Liver (tissue), 9 donors: ENCODE results near the gene SEMA3C. TPM values are rescaled to one million over a fixed set of nuclear protein-coding genes. Genes with fewer than 3 reads are reported as not detected.

Experiments
- DNase-seq: peaks from one replicate; pipeline ENCODE4 v3.0.0-alpha.2; 2017; ENCODE audit warnings: low spot score
- H3K27ac ChIP-seq, 2 donors: one replicate each; pipeline ENCODE4 v1.7.0; 2013; ENCODE audit warnings: inconsistent platforms in 2 of 2, low read length in 2 of 2, control low read depth in 1 of 2, low read depth in 1 of 2, mild to moderate bottlenecking in 1 of 2
- H3K27me3 ChIP-seq, 4 donors: one replicate each; pipeline versions ENCODE4 v1.6.1 to v1.7.0; 2013; ENCODE audit warnings: low read length in 3 of 4, inconsistent platforms in 1 of 4, mild to moderate bottlenecking in 1 of 4, moderate library complexity in 1 of 4; ENCODE audit not compliant: control insufficient read depth in 4 of 4, insufficient read depth in 4 of 4
- H3K36me3 ChIP-seq, 4 donors: one replicate each; pipeline versions ENCODE4 v1.6.1 to v1.7.0; 2013; ENCODE audit warnings: low read length in 3 of 4, mild to moderate bottlenecking in 3 of 4, low read depth in 1 of 4, moderate library complexity in 1 of 4; ENCODE audit not compliant: control insufficient read depth in 4 of 4, insufficient read depth in 3 of 4
- H3K4me1 ChIP-seq, 4 donors: one replicate each; pipeline versions ENCODE4 v1.6.1 to v1.7.0; 2013; ENCODE audit warnings: low read length in 3 of 4, mild to moderate bottlenecking in 3 of 4, moderate library complexity in 1 of 4; ENCODE audit not compliant: control insufficient read depth in 4 of 4, insufficient read depth in 4 of 4
- H3K4me3 ChIP-seq, 3 donors: one replicate each; pipeline versions ENCODE4 v1.6.1 to v1.7.0; 2013; ENCODE audit warnings: low read length in 3 of 3, control low read depth in 1 of 3, low read depth in 1 of 3, mild to moderate bottlenecking in 1 of 3
- H3K9ac ChIP-seq, 2 donors: one replicate each; pipeline ENCODE4 v1.7.0; 2013; ENCODE audit warnings: low read length in 2 of 2, mild to moderate bottlenecking in 2 of 2, moderate library complexity in 2 of 2, control low read depth in 1 of 2, low read depth in 1 of 2
- H3K9me3 ChIP-seq, 4 donors: one replicate each; pipeline versions ENCODE4 v1.6.1 to v1.7.0; 2013; ENCODE audit warnings: low read length in 3 of 4; ENCODE audit not compliant: control insufficient read depth in 4 of 4
- ATF3 ChIP-seq: IDR thresholded peaks from 2 replicates; pipeline ENCODE4 v1.6.1; 2016; ENCODE audit warnings: antibody characterized with exemption
- EGR1 ChIP-seq, 2 donors: IDR thresholded peaks; 2 replicates each; pipeline ENCODE4 v1.6.1; 2016 to 2018; ENCODE audit warnings: antibody characterized with exemption in 2 of 2, low read depth in 2 of 2
- FOXA1 ChIP-seq: IDR thresholded peaks from 2 replicates; pipeline ENCODE4 v1.6.1; 2016; ENCODE audit warnings: antibody characterized with exemption
- FOXA2 ChIP-seq: IDR thresholded peaks from 2 replicates; pipeline ENCODE4 v1.6.1; 2016; ENCODE audit warnings: antibody characterized with exemption
- GABPA ChIP-seq, 2 donors: IDR thresholded peaks in 1 of 2; conservative IDR thresholded peaks in 1 of 2; 2 replicates each; pipeline ENCODE4 v1.6.1; 2016; ENCODE audit warnings: antibody characterized with exemption in 2 of 2, mild to moderate bottlenecking in 1 of 2, moderate library complexity in 1 of 2
- HNF4A ChIP-seq, 2 donors: conservative IDR thresholded peaks; 2 replicates each; pipeline ENCODE4 v1.6.1; 2016; ENCODE audit warnings: antibody characterized with exemption in 2 of 2, mild to moderate bottlenecking in 2 of 2
- HNF4G ChIP-seq: IDR thresholded peaks from 2 replicates; pipeline ENCODE4 v1.6.1; 2016; ENCODE audit warnings: antibody characterized with exemption
- JUND ChIP-seq, 2 donors: IDR thresholded peaks; 2 replicates each; pipeline ENCODE4 v1.6.1; 2016; ENCODE audit warnings: antibody characterized with exemption in 2 of 2
- MAX ChIP-seq: IDR thresholded peaks from 2 replicates; pipeline ENCODE4 v1.6.1; 2016; ENCODE audit warnings: antibody characterized with exemption
- NR2F2 ChIP-seq: IDR thresholded peaks from 2 replicates; pipeline ENCODE4 v1.6.1; 2016; ENCODE audit warnings: antibody characterized with exemption
- RAD21 ChIP-seq, 2 donors: IDR thresholded peaks; 2 replicates each; pipeline ENCODE4 v1.6.1; 2016; ENCODE audit warnings: antibody characterized with exemption in 2 of 2, mild to moderate bottlenecking in 2 of 2
- REST ChIP-seq: IDR thresholded peaks from 2 replicates; pipeline ENCODE4 v1.6.1; 2016; ENCODE audit warnings: antibody characterized with exemption, mild to moderate bottlenecking
- RXRA ChIP-seq, 2 donors: IDR thresholded peaks; 2 replicates each; pipeline ENCODE4 v1.6.1; 2017 to 2018; ENCODE audit warnings: antibody characterized with exemption in 2 of 2, mild to moderate bottlenecking in 1 of 2
- SP1 ChIP-seq: IDR thresholded peaks from 2 replicates; pipeline ENCODE4 v1.6.1; 2018; ENCODE audit warnings: antibody characterized with exemption, mild to moderate bottlenecking
- TAF1 ChIP-seq: conservative IDR thresholded peaks from 2 replicates; pipeline ENCODE4 v1.6.1; 2016; ENCODE audit warnings: antibody characterized with exemption, mild to moderate bottlenecking
- YY1 ChIP-seq: IDR thresholded peaks from 2 replicates; pipeline ENCODE4 v1.6.1; 2016; ENCODE audit warnings: antibody characterized with exemption, mild to moderate bottlenecking
- ZBTB33 ChIP-seq: IDR thresholded peaks from 2 replicates; pipeline ENCODE4 v1.6.1; 2016; ENCODE audit warnings: antibody characterized with exemption
- WGBS: extraction: QIAGEN DNeasy Blood & Tissue Kit; methylation state at CpG from one replicate; pipeline ENCODE4 v1.1.7; 2013; 5-methylcytosine and 5-hydroxymethylcytosine counted together
- polyA plus RNA-seq, 2 donors: library from polyadenylated mRNA; stranded (reverse) in 1 of 2; unstranded in 1 of 2; fragments of 200-250 nt in 1 of 2; fragments of >200 nt in 1 of 2; fragmentation: Nextera tagmentation in 1 of 2; extraction: Ambion mirVana in 1 of 2; gene quantifications; one replicate each; pipeline versions ENCODE4 v1.2.1 to v1.2.3, GENCODE V29; 2013 to 2015
- total RNA-seq, 2 donors: library from RNA; depleted of rRNA; stranded (reverse); fragments of >200 nt; gene quantifications; one replicate each; pipeline ENCODE4 v1.2.3, GENCODE V29; 2014
- TF ChIP-seq, protein P1 (sequence below): fragments of 150-350 bp; IDR thresholded peaks from 2 replicates; pipeline ENCODE4 v1.5.1; 2017; ENCODE audit warnings: improper control_type of control experiment, low read depth, low read length; ENCODE audit not compliant: missing input control
- donor health status: healthy.
- donor health status: healthy.
- donor health status: healthy.
- donor health status: healthy.
- donor health status: healthy.

SEMA3C gene
- total and polyA plus RNA-seq, 4 donors = 0.20 to 1.8 (median 0.64) TPM

GRCh38 chr7:80840681-80841080, 78.2 kb downstream of the SEMA3C start:
- H3K4me1 ChIP-seq = no peaks in the 10 kb centered on the region
- 89% methylated on average over 2 of the region's 2 CpGs for WGBS
- H3K36me3 ChIP-seq = no peaks in the 10 kb centered on the region
- H3K27me3 ChIP-seq = no peaks in the 10 kb centered on the region
- DNase-seq = no peak
- no peak overlapping the region for H3K9ac ChIP-seq
- H3K9me3 ChIP-seq = no peaks in the 10 kb centered on the region
- H3K4me3 ChIP-seq = no peak overlapping the region
- TF ChIP-seq ATF3 (no peak), GABPA (IDR thresholded peaks at IDR 0.05 in 1 of 2, conservative IDR thresholded peaks at IDR 0.05 in 1 of 2) (no peak), EGR1 (IDR thresholded peaks at IDR 0.05; ENCODE audit: low read depth in 2 of 2) (no peak), TAF1 (no peak), JUND (IDR thresholded peaks at IDR 0.05) (no peak), YY1 (no peak), HNF4A (conservative IDR thresholded peaks at IDR 0.05) (no peak), HNF4G (no peak), SP1 (no peak), ZBTB33 (no peak), FOXA2 (no peak), MAX (no peak), REST (no peak), FOXA1 (no peak), RXRA (IDR thresholded peaks at IDR 0.05) (no peak), RAD21 (IDR thresholded peaks at IDR 0.05) (no peak), NR2F2 (no peak)
- TF ChIP-seq, protein P1, sequence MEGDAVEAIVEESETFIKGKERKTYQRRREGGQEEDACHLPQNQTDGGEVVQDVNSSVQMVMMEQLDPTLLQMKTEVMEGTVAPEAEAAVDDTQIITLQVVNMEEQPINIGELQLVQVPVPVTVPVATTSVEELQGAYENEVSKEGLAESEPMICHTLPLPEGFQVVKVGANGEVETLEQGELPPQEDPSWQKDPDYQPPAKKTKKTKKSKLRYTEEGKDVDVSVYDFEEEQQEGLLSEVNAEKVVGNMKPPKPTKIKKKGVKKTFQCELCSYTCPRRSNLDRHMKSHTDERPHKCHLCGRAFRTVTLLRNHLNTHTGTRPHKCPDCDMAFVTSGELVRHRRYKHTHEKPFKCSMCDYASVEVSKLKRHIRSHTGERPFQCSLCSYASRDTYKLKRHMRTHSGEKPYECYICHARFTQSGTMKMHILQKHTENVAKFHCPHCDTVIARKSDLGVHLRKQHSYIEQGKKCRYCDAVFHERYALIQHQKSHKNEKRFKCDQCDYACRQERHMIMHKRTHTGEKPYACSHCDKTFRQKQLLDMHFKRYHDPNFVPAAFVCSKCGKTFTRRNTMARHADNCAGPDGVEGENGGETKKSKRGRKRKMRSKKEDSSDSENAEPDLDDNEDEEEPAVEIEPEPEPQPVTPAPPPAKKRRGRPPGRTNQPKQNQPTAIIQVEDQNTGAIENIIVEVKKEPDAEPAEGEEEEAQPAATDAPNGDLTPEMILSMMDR = no peak
- H3K27ac ChIP-seq = no peak overlapping the region

GRCh38 chr7:80839855-80840254, 79.0 kb downstream of the SEMA3C start:
- DNase-seq = no peak
- TF ChIP-seq ZBTB33 = no peak
- TF ChIP-seq FOXA2 = no peak
- TF ChIP-seq YY1 = no peak
- no peak for TF ChIP-seq SP1
- H3K27ac ChIP-seq = no peak overlapping the region
- H3K4me1 ChIP-seq = no peaks in the 10 kb centered on the region
- no peaks in the 10 kb centered on the region for H3K9me3 ChIP-seq
- H3K4me3 ChIP-seq = no peak overlapping the region
- H3K9ac ChIP-seq = no peak overlapping the region
- H3K27me3 ChIP-seq = no peaks in the 10 kb centered on the region
- no peaks in the 10 kb centered on the region for H3K36me3 ChIP-seq
